ENCODE measurements around the gene ZNF608.

DNA sequence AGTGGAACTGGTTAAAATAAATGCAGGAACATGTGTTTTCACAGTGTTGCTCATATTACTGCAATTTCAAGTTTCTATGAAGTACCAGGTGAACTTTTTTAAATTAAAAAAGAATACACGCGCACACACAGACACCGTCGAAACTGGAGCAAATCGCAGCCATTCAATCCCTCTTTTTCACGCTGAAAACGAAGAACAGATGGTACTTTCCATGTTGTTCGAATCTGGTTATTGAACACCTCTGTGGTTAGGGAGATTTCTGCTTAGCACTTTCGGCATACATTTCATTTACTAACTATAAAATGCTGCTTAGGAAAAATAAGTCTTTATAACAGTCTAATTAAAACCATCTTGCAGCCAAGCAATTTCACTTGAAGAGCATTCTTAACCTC is 6.8 kb downstream of the ZNF608 start:
- TF ChIP-seq, protein P1, sequence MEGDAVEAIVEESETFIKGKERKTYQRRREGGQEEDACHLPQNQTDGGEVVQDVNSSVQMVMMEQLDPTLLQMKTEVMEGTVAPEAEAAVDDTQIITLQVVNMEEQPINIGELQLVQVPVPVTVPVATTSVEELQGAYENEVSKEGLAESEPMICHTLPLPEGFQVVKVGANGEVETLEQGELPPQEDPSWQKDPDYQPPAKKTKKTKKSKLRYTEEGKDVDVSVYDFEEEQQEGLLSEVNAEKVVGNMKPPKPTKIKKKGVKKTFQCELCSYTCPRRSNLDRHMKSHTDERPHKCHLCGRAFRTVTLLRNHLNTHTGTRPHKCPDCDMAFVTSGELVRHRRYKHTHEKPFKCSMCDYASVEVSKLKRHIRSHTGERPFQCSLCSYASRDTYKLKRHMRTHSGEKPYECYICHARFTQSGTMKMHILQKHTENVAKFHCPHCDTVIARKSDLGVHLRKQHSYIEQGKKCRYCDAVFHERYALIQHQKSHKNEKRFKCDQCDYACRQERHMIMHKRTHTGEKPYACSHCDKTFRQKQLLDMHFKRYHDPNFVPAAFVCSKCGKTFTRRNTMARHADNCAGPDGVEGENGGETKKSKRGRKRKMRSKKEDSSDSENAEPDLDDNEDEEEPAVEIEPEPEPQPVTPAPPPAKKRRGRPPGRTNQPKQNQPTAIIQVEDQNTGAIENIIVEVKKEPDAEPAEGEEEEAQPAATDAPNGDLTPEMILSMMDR (conservative IDR thresholded peaks at IDR 0.05): no peak
- TF ChIP-seq ZFX (IDR thresholded peaks at IDR 0.05): no peak

Measured in C4-2B (cell line).